ENCODE data around the gene TK1. TPM values are rescaled to one million over a fixed set of nuclear protein-coding genes. Genes with fewer than 3 reads are reported as not detected.
"Not testable (repeated sequence)": the region's sequence is repeated elsewhere in the genome, so short reads cannot be mapped to it uniquely, and the experiment has no call there.

Gene TK1
- total RNA-seq, 1 donor = 75.9 TPM

- DNase-seq (ENCODE audit: low read depth) = no peak
- no peak overlapping the region for H3K4me3 ChIP-seq (ENCODE audit: low read depth, low read length)
- TF ChIP-seq CTCF (IDR thresholded peaks at IDR 0.05; ENCODE audit: insufficient read depth, low read length) = no peak
Measured at GRCh38 chr17:78173097-78173715, 13.6 kb downstream of the TK1 start.

- no peak for DNase-seq (ENCODE audit: low read depth)
- no peak for TF ChIP-seq CTCF (IDR thresholded peaks at IDR 0.05; ENCODE audit: insufficient read depth, low read length)
- no peak overlapping the region for H3K4me3 ChIP-seq (ENCODE audit: low read depth, low read length)
Measured at GRCh38 chr17:78172249-78173051, 14.4 kb downstream of the TK1 start.

- not testable (repeated sequence) for H3K4me3 ChIP-seq (ENCODE audit: low read depth, low read length); DNase-seq (ENCODE audit: low read depth)
Measured at GRCh38 chr17:78171591-78172248, 15.1 kb downstream of the TK1 start.

- no peak overlapping the region for H3K4me3 ChIP-seq (ENCODE audit: low read depth, low read length)
- DNase-seq (ENCODE audit: low read depth) = no peak
- TF ChIP-seq CTCF (IDR thresholded peaks at IDR 0.05; ENCODE audit: insufficient read depth, low read length) = no peak
Measured at GRCh38 chr17:78170692-78171590, 15.9 kb downstream of the TK1 start.

- no peak for DNase-seq (ENCODE audit: low read depth)
- TF ChIP-seq CTCF (IDR thresholded peaks at IDR 0.05; ENCODE audit: insufficient read depth, low read length) = no peak
- peak overlapping the region; percentile 60 for H3K4me3 ChIP-seq (ENCODE audit: low read depth, low read length)
Measured at GRCh38 chr17:78168903-78169793, 17.7 kb downstream of the TK1 start.

- peak within 1 kb of the TSS; percentile 60 for H3K4me3 ChIP-seq (ENCODE audit: low read depth, low read length)
- no peak for DNase-seq (ENCODE audit: low read depth)
- TF ChIP-seq CTCF (IDR thresholded peaks at IDR 0.05; ENCODE audit: insufficient read depth, low read length) = no peak
Measured at GRCh38 chr17:78168242-78168902, 18.5 kb downstream of the TK1 start, which contains the start of gene SYNGR2. Gene SYNGR2 (plus strand): TSS chr17:78168581. CDS start chr17:78168617, 36 bp downstream.

All from fibroblast of the aortic adventitia (primary cell).